Activated CD8-positive, alpha-beta memory T cell treated with anti-CD3 and anti-CD28 coated beads, Interleukin-2, amount 10 ng/mL, durations not matched to agents 7 days and 5 days (primary cell): ENCODE results near the gene FAM193B. TPM values are rescaled to one million over a fixed set of nuclear protein-coding genes. Genes with fewer than 3 reads are reported as not detected.
"Not testable (repeated sequence)": the region's sequence is repeated elsewhere in the genome, so short reads cannot be mapped to it uniquely, and the experiment has no call there.

ENCODE experiments used
- ATAC-seq: fragments of 150-1000 bp; cut with Tn5 transposase; one replicate; pipeline ENCODE4 v1.10.0; 2021; ENCODE audit warnings: moderate library complexity
- CTCF ChIA-PET: fragments of 350-600 bp; sonication (Branson Sonifier 250); formaldehyde crosslinking; loops from one replicate; lab custom pipeline; 2021; ENCODE audit warnings: antibody characterized with exemption; lab: Charles Lee
- DNase-seq: peaks from one replicate; pipeline ENCODE4 v3.0.0-alpha.2; 2020
- H3K27ac Mint-ChIP-seq: one replicate; pipeline ENCODE4 v1.8.0; 2021; ENCODE audit warnings: mild to moderate bottlenecking, mixed read lengths
- H3K27me3 Mint-ChIP-seq: one replicate; pipeline ENCODE4 v1.8.0; 2021; ENCODE audit warnings: mixed read lengths
- H3K36me3 Mint-ChIP-seq: one replicate; pipeline ENCODE4 v1.8.0; 2021; ENCODE audit warnings: mild to moderate bottlenecking, mixed read lengths
- H3K4me1 Mint-ChIP-seq: one replicate; pipeline ENCODE4 v1.8.0; 2021; ENCODE audit warnings: mixed read lengths
- H3K4me3 Mint-ChIP-seq: one replicate; pipeline ENCODE4 v1.8.0; 2021; ENCODE audit warnings: mild to moderate bottlenecking, moderate library complexity, mixed read lengths
- H3K9me3 Mint-ChIP-seq: one replicate; pipeline ENCODE4 v1.8.0; 2022; ENCODE audit warnings: low read depth, mixed read lengths
- total RNA-seq, 2 experiments: library from RNA; stranded (reverse); gene quantifications; one replicate each; pipeline ENCODE4 v1.2.3, GENCODE V29; 2021

The FAM193B gene
- total RNA-seq, 2 experiments from 2014 or later: 77.5 to 116 TPM

GRCh38 chr5:177565046-177565445, 10.7 kb upstream of the FAM193B start:
- no peak overlapping the region for H3K4me3 Mint-ChIP-seq
- ATAC-seq: no peak
- CTCF ChIA-PET: no interaction called here

GRCh38 chr5:177559446-177559941, 5.1 kb upstream of the FAM193B start:
- H3K36me3 Mint-ChIP-seq, H3K4me3 Mint-ChIP-seq, ATAC-seq, DNase-seq, H3K9me3 Mint-ChIP-seq, H3K27ac Mint-ChIP-seq, H3K27me3 Mint-ChIP-seq: not testable (repeated sequence)
- CTCF ChIA-PET: interaction anchor here (1.0 kb wide), 1 partner anchor 104 kb away, joined by 3 read pairs; no protein-coding TSS in a partner anchor
- peaks cover 24% of the 10 kb centered on the region for H3K4me1 Mint-ChIP-seq

More at GRCh38 chr5:177565046-177565445, 10.7 kb upstream of the FAM193B start:
- H3K4me1 Mint-ChIP-seq: peaks cover 11% of the 10 kb centered on the region
- no peak overlapping the region for H3K27ac Mint-ChIP-seq
- H3K36me3 Mint-ChIP-seq: no peaks in the 10 kb centered on the region
- no peak for DNase-seq
- H3K27me3 Mint-ChIP-seq: peaks cover 6% of the 10 kb centered on the region
- H3K9me3 Mint-ChIP-seq: no peaks in the 10 kb centered on the region

GRCh38 chr5:177557796-177558195, 3.4 kb upstream of the FAM193B start:
- CTCF ChIA-PET: interaction anchor here (1.3 kb wide), 1 partner anchor 34 kb away, joined by 3 read pairs; the partner anchor contains the start of gene TMED9
- Mint-ChIP-seq H3K9me3 (no peaks in the 10 kb centered on the region), H3K27me3 (no peaks in the 10 kb centered on the region), H3K4me3 (no peak overlapping the region), H3K36me3 (no peaks in the 10 kb centered on the region), H3K4me1 (peaks cover 34% of the 10 kb centered on the region), H3K27ac (no peak overlapping the region)
- ATAC-seq (no peak), DNase-seq (no peak)

DNA sequence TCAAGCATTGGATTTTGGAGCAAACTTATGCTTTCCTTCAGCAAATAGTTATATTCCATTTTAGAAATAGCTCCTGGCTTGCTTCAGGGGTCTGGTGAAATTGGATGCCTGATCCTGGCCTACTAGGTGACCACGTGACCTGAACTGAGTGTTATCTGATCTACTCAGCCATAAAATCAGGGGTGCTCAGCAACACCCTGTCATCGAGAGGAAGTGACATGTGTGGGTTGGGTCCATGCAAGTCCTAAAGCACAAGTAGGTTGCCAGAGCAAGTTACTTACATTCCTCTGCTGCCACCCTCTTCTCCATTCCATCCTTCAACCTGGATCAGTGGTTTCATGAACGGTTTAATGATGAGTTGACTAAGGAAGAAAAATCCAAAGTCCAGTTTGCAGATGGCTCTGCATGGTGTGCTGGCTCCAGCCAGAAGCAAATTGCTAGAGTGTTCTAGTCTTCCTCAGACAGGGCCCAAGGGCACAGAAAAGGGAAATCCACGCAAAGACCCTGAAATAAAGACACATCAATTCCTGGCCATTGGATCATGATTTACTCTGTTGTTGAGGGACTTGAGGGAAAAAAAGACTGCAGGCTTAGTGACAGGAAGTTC, 2.8 kb upstream of the FAM193B start:
- Mint-ChIP-seq H3K36me3 (peaks cover 2% of the 10 kb centered on the region), H3K4me3 (no peak overlapping the region), H3K9me3 (no peaks in the 10 kb centered on the region), H3K27me3 (no peaks in the 10 kb centered on the region), H3K4me1 (peaks cover 38% of the 10 kb centered on the region), H3K27ac (no peak overlapping the region)
- CTCF ChIA-PET: interaction anchor here (1.1 to 1.3 kb wide), 2 partner anchors 8 to 35 kb away, joined by 3 read pairs; partner anchors contain the start of gene TMED9
- DNase-seq: peak; percentile 62
- no peak for ATAC-seq

DNA sequence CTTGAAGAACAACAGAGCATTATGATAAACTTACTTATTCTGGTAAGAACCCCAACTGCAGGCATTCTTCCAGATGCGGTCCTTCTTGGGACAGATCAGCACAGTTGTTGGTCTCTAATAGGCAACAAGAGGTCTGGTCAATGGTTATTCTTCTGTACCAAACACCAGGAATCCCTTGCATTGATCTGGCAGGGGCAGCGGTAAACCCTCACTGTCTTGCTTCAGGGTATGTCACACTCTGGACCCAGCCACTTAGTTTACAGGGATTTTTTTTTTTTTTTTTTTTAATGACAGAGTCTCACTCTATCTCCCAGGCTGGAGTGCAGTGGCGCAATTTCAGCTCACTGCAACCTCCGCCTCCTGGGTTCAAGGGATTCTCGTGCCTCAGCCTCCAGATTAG, 1.3 kb upstream of the FAM193B start:
- peaks cover 5% of the 10 kb centered on the region for H3K36me3 Mint-ChIP-seq
- DNase-seq (no peak), ATAC-seq (no peak)
- no peak overlapping the region for H3K27ac Mint-ChIP-seq
- no peaks in the 10 kb centered on the region for H3K27me3 Mint-ChIP-seq
- no peak overlapping the region for H3K4me3 Mint-ChIP-seq
- peaks cover 41% of the 10 kb centered on the region for H3K4me1 Mint-ChIP-seq
- H3K9me3 Mint-ChIP-seq: no peaks in the 10 kb centered on the region
- CTCF ChIA-PET: interaction anchor here (0.7 kb wide), 1 partner anchor 567 kb away, joined by 3 read pairs; no protein-coding TSS in a partner anchor

- no peak for ATAC-seq
- Mint-ChIP-seq H3K27me3 (no peaks in the 10 kb centered on the region), H3K4me1 (peaks cover 41% of the 10 kb centered on the region), H3K36me3 (peaks cover 6% of the 10 kb centered on the region), H3K9me3 (no peaks in the 10 kb centered on the region), H3K4me3 (peak overlapping the region; percentile 79), H3K27ac (no peak overlapping the region)
- no peak for DNase-seq
- CTCF ChIA-PET: no interaction called here
Observed at GRCh38 chr5:177555228-177555627, 865 bp upstream of the FAM193B start.

- Mint-ChIP-seq H3K27ac (peak overlapping the region; percentile 24), H3K4me1 (peaks cover 41% of the 10 kb centered on the region), H3K4me3 (peak overlapping the region; percentile 79), H3K27me3 (no peaks in the 10 kb centered on the region), H3K9me3 (no peaks in the 10 kb centered on the region), H3K36me3 (peaks cover 8% of the 10 kb centered on the region)
- DNase-seq (peak; percentile 61), ATAC-seq (peak; percentile 59)
- CTCF ChIA-PET: interaction anchor here (1.0 kb wide), 1 partner anchor 52 kb away, joined by 5 read pairs; no protein-coding TSS in a partner anchor
Observed at GRCh38 chr5:177553671-177554429, 513 bp downstream of the FAM193B start.

- peaks cover 41% of the 10 kb centered on the region for H3K4me1 Mint-ChIP-seq
- H3K27me3 Mint-ChIP-seq: no peaks in the 10 kb centered on the region
- CTCF ChIA-PET: interaction anchor here (0.9 kb wide), 1 partner anchor 24 kb away, joined by 3 read pairs; no protein-coding TSS in a partner anchor
- H3K9me3 Mint-ChIP-seq: no peaks in the 10 kb centered on the region
- H3K36me3 Mint-ChIP-seq: peaks cover 8% of the 10 kb centered on the region
- no peak for DNase-seq
- peak overlapping the region; percentile 79 for H3K4me3 Mint-ChIP-seq
- ATAC-seq: no peak
- peak overlapping the region; percentile 41 for H3K27ac Mint-ChIP-seq
Observed at GRCh38 chr5:177552839-177553455, 1.4 kb downstream of the FAM193B start.

GRCh38 chr5:177550122-177550521, 4.2 kb downstream of the FAM193B start:
- Mint-ChIP-seq H3K36me3 (peaks cover 16% of the 10 kb centered on the region), H3K4me3 (no peak overlapping the region), H3K9me3 (no peaks in the 10 kb centered on the region), H3K27me3 (no peaks in the 10 kb centered on the region), H3K27ac (no peak overlapping the region), H3K4me1 (peaks cover 23% of the 10 kb centered on the region)
- ATAC-seq: no peak
- CTCF ChIA-PET: no interaction called here
- DNase-seq: no peak

DNA sequence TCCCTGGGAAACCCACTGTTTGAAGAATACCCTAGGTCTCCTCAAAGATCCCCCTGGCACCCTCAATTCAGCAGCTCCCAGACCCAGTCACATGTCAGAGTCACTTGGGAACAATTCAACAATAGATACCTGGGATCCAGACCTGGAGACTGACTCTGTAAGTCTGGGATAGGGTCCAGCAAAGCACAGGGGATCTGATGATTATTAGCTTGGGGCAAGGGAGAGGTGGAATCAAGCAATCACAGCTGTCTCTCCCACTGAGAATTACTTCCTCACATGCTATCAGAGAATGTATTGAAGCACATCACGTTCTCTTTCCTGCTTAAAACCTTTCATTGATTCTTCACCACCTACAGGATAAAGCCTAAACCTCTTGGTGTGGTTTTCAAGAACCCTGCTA, 5.9 kb downstream of the FAM193B start:
- no peak for ATAC-seq
- no peak for DNase-seq
- Mint-ChIP-seq H3K4me3 (no peak overlapping the region), H3K27ac (no peak overlapping the region), H3K9me3 (no peaks in the 10 kb centered on the region), H3K4me1 (peaks cover 14% of the 10 kb centered on the region), H3K36me3 (peaks cover 20% of the 10 kb centered on the region), H3K27me3 (no peaks in the 10 kb centered on the region)
- CTCF ChIA-PET: interaction anchor here (1.1 kb wide), 1 partner anchor 8 kb away, joined by 3 read pairs; no protein-coding TSS in a partner anchor

- CTCF ChIA-PET: no interaction called here
- Mint-ChIP-seq H3K4me1 (peaks cover 6% of the 10 kb centered on the region), H3K9me3 (no peaks in the 10 kb centered on the region), H3K36me3 (peaks cover 20% of the 10 kb centered on the region), H3K27me3 (no peaks in the 10 kb centered on the region), H3K27ac (no peak overlapping the region), H3K4me3 (no peak overlapping the region)
- ATAC-seq: no peak
- DNase-seq: no peak
Observed at GRCh38 chr5:177547736-177548135, 6.6 kb downstream of the FAM193B start.

DNA sequence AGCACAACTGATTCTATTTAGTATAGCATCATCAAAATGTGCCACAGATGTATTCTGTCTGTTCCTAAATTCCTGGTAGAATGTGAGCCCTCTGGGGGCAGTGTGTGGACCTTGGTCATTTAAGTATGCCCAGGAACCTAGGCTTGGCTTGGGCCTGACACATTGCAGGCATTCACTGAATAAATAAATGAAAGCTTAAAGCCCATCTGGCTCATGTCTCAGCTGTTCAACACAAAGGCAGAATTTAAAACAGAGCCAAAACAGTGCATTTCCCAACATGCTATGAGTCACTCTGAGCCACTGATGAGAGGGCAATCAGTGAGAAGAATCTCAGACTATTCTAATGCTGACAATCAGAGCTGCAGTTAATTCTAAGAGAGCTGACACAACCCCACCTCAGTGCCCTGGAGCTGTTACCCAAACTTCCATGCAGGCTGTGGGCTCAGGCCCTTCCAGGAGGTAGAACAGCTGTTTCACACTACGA, 8.1 kb downstream of the FAM193B start:
- H3K4me3 Mint-ChIP-seq: no peak overlapping the region
- H3K36me3 Mint-ChIP-seq: peaks cover 20% of the 10 kb centered on the region
- CTCF ChIA-PET: interaction anchor here (0.8 kb wide), 1 partner anchor 17 kb away, joined by 3 read pairs; no protein-coding TSS in a partner anchor
- H3K27me3 Mint-ChIP-seq: no peaks in the 10 kb centered on the region
- H3K4me1 Mint-ChIP-seq: no peaks in the 10 kb centered on the region
- no peak overlapping the region for H3K27ac Mint-ChIP-seq
- DNase-seq (no peak), ATAC-seq (no peak)
- H3K9me3 Mint-ChIP-seq: no peaks in the 10 kb centered on the region
